ENCODE measurements around the gene EML4. TPM values are rescaled to one million over a fixed set of nuclear protein-coding genes. Genes with fewer than 3 reads are reported as not detected.

Gene EML4
- total RNA-seq, 4 donors from 2014 or later: 27.4 to 96.8 (median 58.0) TPM

- no peak overlapping the region for H3K4me3 ChIP-seq
- no peaks in the 10 kb centered on the region for H3K27me3 ChIP-seq
- H3K9me3 ChIP-seq: no peaks in the 10 kb centered on the region
- intact Hi-C loops (cut with DNase I; ENCODE audit: low total_unique reads): no loop called here
- no peaks in the 10 kb centered on the region for H3K4me1 ChIP-seq
- H3K36me3 ChIP-seq: no peaks in the 10 kb centered on the region
- no peak overlapping the region for H3K27ac ChIP-seq
- no peak for DNase-seq
- no peak for TF ChIP-seq CTCF (IDR thresholded peaks at IDR 0.05)
These were observed 140.2 kb downstream of the EML4 start for GRCh38 chr2:42309366-42309765.

- intact Hi-C loops (cut with DNase I; ENCODE audit: low total_unique reads): no loop called here
- H3K27ac ChIP-seq: no peak overlapping the region
- H3K27me3 ChIP-seq: no peaks in the 10 kb centered on the region
- no peaks in the 10 kb centered on the region for H3K9me3 ChIP-seq
- no peaks in the 10 kb centered on the region for H3K36me3 ChIP-seq
- DNase-seq: no peak
- H3K4me1 ChIP-seq: no peaks in the 10 kb centered on the region
- TF ChIP-seq CTCF (IDR thresholded peaks at IDR 0.05) (no peak), POLR2A (IDR thresholded peaks at IDR 0.05) (no peak)
- no peak overlapping the region for H3K4me3 ChIP-seq
These were observed 140.9 kb downstream of the EML4 start for GRCh38 chr2:42310007-42310515.

GRCh38 chr2:42312106-42312505, 143.0 kb downstream of the EML4 start:
- H3K4me3 ChIP-seq: no peak overlapping the region
- no peaks in the 10 kb centered on the region for H3K27me3 ChIP-seq
- H3K4me1 ChIP-seq: no peaks in the 10 kb centered on the region
- no peak for DNase-seq
- intact Hi-C loops (cut with DNase I; ENCODE audit: low total_unique reads): no loop called here
- no peak overlapping the region for H3K27ac ChIP-seq
- TF ChIP-seq POLR2A (IDR thresholded peaks at IDR 0.05) (no peak), CTCF (IDR thresholded peaks at IDR 0.05) (no peak)
- no peaks in the 10 kb centered on the region for H3K36me3 ChIP-seq
- H3K9me3 ChIP-seq: no peaks in the 10 kb centered on the region

- H3K4me3 ChIP-seq: no peak overlapping the region
- TF ChIP-seq CTCF (IDR thresholded peaks at IDR 0.05) (no peak), POLR2A (IDR thresholded peaks at IDR 0.05) (no peak)
- DNase-seq: no peak
- no peak overlapping the region for H3K27ac ChIP-seq
- no peaks in the 10 kb centered on the region for H3K27me3 ChIP-seq
- H3K9me3 ChIP-seq: no peaks in the 10 kb centered on the region
- H3K4me1 ChIP-seq: no peaks in the 10 kb centered on the region
- intact Hi-C loops (cut with DNase I; ENCODE audit: low total_unique reads): no loop called here
- no peaks in the 10 kb centered on the region for H3K36me3 ChIP-seq
These were observed 145.8 kb downstream of the EML4 start for GRCh38 chr2:42314892-42315468.

GRCh38 chr2:42315844-42316470, 146.8 kb downstream of the EML4 start:
- H3K4me3 ChIP-seq: no peak overlapping the region
- no peaks in the 10 kb centered on the region for H3K27me3 ChIP-seq
- intact Hi-C loops (cut with DNase I; ENCODE audit: low total_unique reads): no loop called here
- H3K4me1 ChIP-seq: no peaks in the 10 kb centered on the region
- H3K36me3 ChIP-seq: no peaks in the 10 kb centered on the region
- no peak for DNase-seq
- no peak overlapping the region for H3K27ac ChIP-seq
- TF ChIP-seq POLR2A (IDR thresholded peaks at IDR 0.05): no peak
- TF ChIP-seq CTCF (IDR thresholded peaks at IDR 0.05): no peak
- no peaks in the 10 kb centered on the region for H3K9me3 ChIP-seq
